OCI-LY3 (cell line): ENCODE measurements around the gene CTBP2.

Source experiments
- CTCF ChIP-seq: fragments of 200-600, 300-600 bp; sonication (generic); IDR thresholded peaks from 2 replicates; pipeline ENCODE4 v1.5.1; 2014; ENCODE audit warnings: antibody characterized with exemption, low read length, low read depth
- EZH2phosphoT487 ChIP-seq: fragments of 200-600 bp; shearing (Covaris generic); IDR thresholded peaks from 2 replicates; pipeline ENCODE4 v1.6.1; 2018; ENCODE audit warnings: antibody characterized with exemption, mixed run types, low read depth

- TF ChIP-seq CTCF (no peak), EZH2phosphoT487 (no peak)
These were observed 161.6 kb downstream of the CTBP2 start for GRCh38 chr10:124998624-124999291.
